Upper lobe of right lung (tissue), 1 donor: ENCODE results near the gene L3MBTL1. TPM values are rescaled to one million over a fixed set of nuclear protein-coding genes. Genes with fewer than 3 reads are reported as not detected.
A peak's percentile ranks its signal among the peaks of the same experiment; 100 is the strongest.

Source experiments
- ATAC-seq: fragments of 200-7000 bp; cut with Tn5 transposase; one replicate; pipeline ENCODE4 v1.9.1; 2020; ENCODE audit warnings: mild to moderate bottlenecking, moderate library complexity
- DNase-seq: peaks from one replicate; pipeline ENCODE4 v3.0.0-alpha.2; 2020
- H3K27ac ChIP-seq: fragments of 200-600 bp; one replicate; pipeline ENCODE4 v1.8.0; 2022
- H3K27me3 ChIP-seq: fragments of 200-600 bp; one replicate; pipeline ENCODE4 v1.8.0; 2022; ENCODE audit warnings: mild to moderate bottlenecking
- H3K36me3 ChIP-seq: fragments of 200-600 bp; one replicate; pipeline ENCODE4 v1.8.0; 2022
- H3K4me1 ChIP-seq: fragments of 200-600 bp; one replicate; pipeline ENCODE4 v1.8.0; 2022
- H3K4me3 ChIP-seq: fragments of 200-600 bp; one replicate; pipeline ENCODE4 v1.8.0; 2022; ENCODE audit warnings: mild to moderate bottlenecking
- H3K9me3 ChIP-seq: fragments of 200-600 bp; one replicate; pipeline ENCODE4 v1.8.0; 2022
- intact Hi-C: fragments of 100-400 bp; cut with DNase I; formaldehyde crosslinking; loops from one replicate; pipeline ENCODE4 v1.11.0; 2022
- total RNA-seq: library from RNA; stranded (reverse); fragmentation: NEBNext Ultra II Directional; extraction: Animal tissue kit (Norgen Biotek cat#: 25700); gene quantifications from one replicate; pipeline ENCODE4 v1.2.1, GENCODE V29; 2021
- TF ChIP-seq, protein P1 (sequence below): fragments of 200-600 bp; IDR thresholded peaks from one replicate; pipeline ENCODE4 v1.8.0; 2022; ENCODE audit warnings: antibody characterized with exemption
- donor health status: DM: no; HTN: yes; CAD: no; lungs with severe emphysema.

The L3MBTL1 gene
- total RNA-seq, 1 donor from 2014 or later, result 12.9 TPM

DNA sequence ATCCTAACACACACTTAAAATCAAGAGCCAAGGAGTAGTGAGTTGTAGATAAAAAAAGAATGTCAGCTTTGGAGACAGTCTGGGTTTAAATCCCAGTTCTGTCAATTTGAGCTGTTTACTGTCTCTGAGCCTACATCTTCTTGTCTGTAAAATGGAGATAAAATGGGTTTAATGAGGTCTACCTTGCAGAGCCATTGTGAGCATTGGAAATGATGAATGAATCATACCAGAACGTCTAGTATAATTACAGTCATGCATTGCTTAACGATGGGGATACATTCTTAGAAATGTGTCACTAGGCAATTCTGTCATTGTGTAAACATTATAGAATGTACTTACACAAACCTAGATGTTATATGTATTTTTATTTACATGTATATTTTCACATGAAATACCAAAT lies 33.7 kb downstream of the L3MBTL1 start:
- no peak for ATAC-seq
- TF ChIP-seq, protein P1, sequence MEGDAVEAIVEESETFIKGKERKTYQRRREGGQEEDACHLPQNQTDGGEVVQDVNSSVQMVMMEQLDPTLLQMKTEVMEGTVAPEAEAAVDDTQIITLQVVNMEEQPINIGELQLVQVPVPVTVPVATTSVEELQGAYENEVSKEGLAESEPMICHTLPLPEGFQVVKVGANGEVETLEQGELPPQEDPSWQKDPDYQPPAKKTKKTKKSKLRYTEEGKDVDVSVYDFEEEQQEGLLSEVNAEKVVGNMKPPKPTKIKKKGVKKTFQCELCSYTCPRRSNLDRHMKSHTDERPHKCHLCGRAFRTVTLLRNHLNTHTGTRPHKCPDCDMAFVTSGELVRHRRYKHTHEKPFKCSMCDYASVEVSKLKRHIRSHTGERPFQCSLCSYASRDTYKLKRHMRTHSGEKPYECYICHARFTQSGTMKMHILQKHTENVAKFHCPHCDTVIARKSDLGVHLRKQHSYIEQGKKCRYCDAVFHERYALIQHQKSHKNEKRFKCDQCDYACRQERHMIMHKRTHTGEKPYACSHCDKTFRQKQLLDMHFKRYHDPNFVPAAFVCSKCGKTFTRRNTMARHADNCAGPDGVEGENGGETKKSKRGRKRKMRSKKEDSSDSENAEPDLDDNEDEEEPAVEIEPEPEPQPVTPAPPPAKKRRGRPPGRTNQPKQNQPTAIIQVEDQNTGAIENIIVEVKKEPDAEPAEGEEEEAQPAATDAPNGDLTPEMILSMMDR, result no peak

DNA sequence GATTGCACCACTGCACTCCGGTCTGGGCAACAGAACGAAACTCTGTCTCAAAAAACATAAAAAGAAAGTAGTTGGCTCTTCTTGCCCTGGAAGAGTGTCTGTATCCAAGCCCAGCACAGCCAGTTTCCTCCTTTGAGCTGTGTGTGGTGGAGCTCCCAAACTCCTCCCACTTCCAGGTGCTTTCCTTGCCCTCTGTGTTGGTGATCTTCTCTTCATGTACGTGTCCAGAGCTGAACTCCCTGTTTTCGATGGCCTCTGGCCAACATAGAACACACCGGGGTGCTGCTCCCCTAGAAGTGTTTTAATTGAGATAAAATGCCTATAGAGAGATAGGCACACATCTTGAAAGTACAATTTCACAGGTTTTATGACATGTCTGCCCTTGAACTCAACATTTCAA lies 34.7 kb downstream of the L3MBTL1 start:
- no peaks in the 10 kb centered on the region for H3K36me3 ChIP-seq
- TF ChIP-seq, protein P1, result no peak
- no peak overlapping the region for H3K27ac ChIP-seq
- H3K4me1 ChIP-seq, result no peaks in the 10 kb centered on the region
- H3K4me3 ChIP-seq, result no peak overlapping the region
- DNase-seq (peak; percentile 16), ATAC-seq (no peak)
- H3K9me3 ChIP-seq, result no peaks in the 10 kb centered on the region
- H3K27me3 ChIP-seq, result no peaks in the 10 kb centered on the region
- intact Hi-C loops, result no loop called here

More for the DNA sequence above, 33.7 kb downstream of the L3MBTL1 start:
- DNase-seq, result no peak
- H3K9me3 ChIP-seq, result no peaks in the 10 kb centered on the region
- no peaks in the 10 kb centered on the region for H3K4me1 ChIP-seq
- no peaks in the 10 kb centered on the region for H3K27me3 ChIP-seq
- no peak overlapping the region for H3K4me3 ChIP-seq
- H3K36me3 ChIP-seq, result no peaks in the 10 kb centered on the region
- intact Hi-C loops, result no loop called here
- no peak overlapping the region for H3K27ac ChIP-seq

DNA sequence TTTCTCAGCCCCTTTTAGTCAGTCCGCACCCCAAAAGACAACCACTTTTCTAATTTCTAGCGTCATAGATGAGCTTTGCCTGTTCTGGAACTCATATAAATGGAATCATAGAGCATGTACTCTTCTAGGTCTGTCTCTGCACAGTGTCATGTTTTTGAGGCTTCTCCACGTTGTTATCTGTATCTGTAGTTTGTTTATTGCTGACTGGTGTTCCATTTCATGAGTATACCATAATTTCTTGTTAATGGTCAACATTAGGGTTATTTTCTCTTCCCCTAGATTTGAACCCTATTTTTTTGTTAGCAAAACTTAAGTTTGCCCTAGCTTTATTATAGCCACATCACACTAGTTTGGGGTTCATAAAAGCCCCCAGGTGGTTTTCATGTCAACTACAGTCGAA lies 35.2 kb downstream of the L3MBTL1 start:
- Histone ChIP-seq H3K36me3 (no peaks in the 10 kb centered on the region), H3K27me3 (no peaks in the 10 kb centered on the region), H3K27ac (no peak overlapping the region), H3K4me1 (no peaks in the 10 kb centered on the region), H3K9me3 (no peaks in the 10 kb centered on the region), H3K4me3 (no peak overlapping the region)
- no peak for ATAC-seq
- intact Hi-C loops, result no loop called here
- no peak for DNase-seq
- TF ChIP-seq, protein P1, result no peak

DNA sequence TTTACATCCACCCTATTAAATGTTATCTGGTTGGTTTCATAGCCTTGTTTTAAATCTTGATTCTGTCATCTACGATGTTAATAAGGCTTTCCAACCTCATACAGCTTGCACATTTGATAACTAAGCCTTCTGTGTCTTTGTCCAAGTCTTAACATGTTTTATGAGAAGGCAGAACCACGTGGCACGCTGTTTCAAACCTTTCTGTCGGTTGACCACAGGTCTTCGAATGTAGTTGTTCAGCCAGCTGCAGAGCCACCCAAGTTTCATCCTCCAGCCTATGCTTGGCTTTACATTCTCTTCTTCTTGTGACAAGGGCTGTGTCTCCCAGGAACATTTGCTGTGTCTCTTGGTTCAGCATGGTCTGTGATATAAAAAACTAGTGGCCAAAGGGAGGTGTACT lies 35.6 kb downstream of the L3MBTL1 start:
- no peak overlapping the region for H3K4me3 ChIP-seq
- DNase-seq (peak; percentile 27), ATAC-seq (no peak)
- H3K9me3 ChIP-seq, result no peaks in the 10 kb centered on the region
- intact Hi-C loops, result no loop called here
- no peaks in the 10 kb centered on the region for H3K27me3 ChIP-seq
- TF ChIP-seq, protein P1, result no peak
- H3K36me3 ChIP-seq, result no peaks in the 10 kb centered on the region
- no peak overlapping the region for H3K27ac ChIP-seq
- H3K4me1 ChIP-seq, result no peaks in the 10 kb centered on the region

DNA sequence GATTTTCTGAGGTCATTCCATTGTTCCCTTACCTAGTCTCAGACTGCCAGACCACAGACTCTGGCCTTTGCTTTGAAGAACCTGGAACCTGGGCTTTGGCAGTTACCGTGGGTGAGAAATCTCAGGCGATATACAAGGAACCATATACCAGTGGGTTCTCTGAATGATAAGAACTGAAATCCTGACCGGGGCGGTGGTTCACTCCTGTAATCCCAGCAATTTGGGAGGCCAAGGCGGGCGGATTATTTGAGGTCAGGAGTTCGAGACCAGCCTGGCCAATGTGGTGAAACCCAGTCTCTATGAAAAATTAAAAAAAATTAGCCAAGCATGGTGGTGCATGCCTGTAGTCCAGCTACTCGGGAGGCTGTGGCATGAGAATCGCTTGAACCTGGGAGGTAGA lies 37.0 kb downstream of the L3MBTL1 start:
- ATAC-seq, result no peak
- Histone ChIP-seq H3K4me3 (no peak overlapping the region), H3K27me3 (no peaks in the 10 kb centered on the region), H3K9me3 (no peaks in the 10 kb centered on the region), H3K27ac (no peak overlapping the region), H3K36me3 (no peaks in the 10 kb centered on the region), H3K4me1 (no peaks in the 10 kb centered on the region)
- intact Hi-C loops, result no loop called here
- TF ChIP-seq, protein P1, result no peak
- peak; percentile 16 for DNase-seq
